Calu3 (cell line): ENCODE results near the gene EFTUD2. TPM values are rescaled to one million over a fixed set of nuclear protein-coding genes. Genes with fewer than 3 reads are reported as not detected.

Experiments
- BruUV-seq: library from RNA; stranded (reverse); fragments of 400-500 nt; replicated peaks from 2 replicates; lab custom pipeline; 2021; lab: Mats Ljungman, UMichigan
- CTCF ChIA-PET: fragments of 300-600 bp; sonication (Branson Sonifier 250); formaldehyde crosslinking; loops from one replicate; lab custom pipeline; 2022; ENCODE audit warnings: antibody characterized with exemption; lab: Charles Lee
- DNase-seq: peaks from one replicate; pipeline ENCODE4 v3.0.0; 2022
- H3K27ac Mint-ChIP-seq: one replicate; pipeline ENCODE4 v1.8.0; 2022; ENCODE audit warnings: mixed read lengths; ENCODE audit not compliant: unreplicated experiment
- H3K27me3 Mint-ChIP-seq: one replicate; pipeline ENCODE4 v1.8.0; 2022; ENCODE audit warnings: mixed read lengths; ENCODE audit not compliant: unreplicated experiment
- H3K36me3 Mint-ChIP-seq: one replicate; pipeline ENCODE4 v1.8.0; 2022; ENCODE audit warnings: mild to moderate bottlenecking, moderate library complexity, mixed read lengths; ENCODE audit not compliant: insufficient read depth, unreplicated experiment
- H3K4me1 Mint-ChIP-seq: one replicate; pipeline ENCODE4 v1.8.0; 2022; ENCODE audit warnings: mild to moderate bottlenecking, low read depth, mixed read lengths; ENCODE audit not compliant: unreplicated experiment
- H3K4me3 Mint-ChIP-seq: one replicate; pipeline ENCODE4 v1.8.0; 2022; ENCODE audit warnings: mild to moderate bottlenecking, low read depth, moderate library complexity, mixed read lengths; ENCODE audit not compliant: unreplicated experiment
- H3K9me3 Mint-ChIP-seq: one replicate; pipeline ENCODE4 v1.8.0; 2022; ENCODE audit warnings: low read depth, mixed read lengths; ENCODE audit not compliant: unreplicated experiment
- CTCF ChIP-seq: fragments of 200-600 bp; IDR thresholded peaks from one replicate; pipeline ENCODE4 v1.8.0; 2022; ENCODE audit warnings: antibody characterized with exemption; ENCODE audit not compliant: unreplicated experiment
- intact Hi-C: fragments of 100-400 bp; cut with micrococcal nuclease; formaldehyde crosslinking; loops from one replicate; pipeline ENCODE4 v1.10.0; 2022; ENCODE audit not compliant: unreplicated experiment
- total RNA-seq: library from RNA; stranded (reverse); gene quantifications from 2 replicates; pipeline ENCODE4 v1.2.3, GENCODE V29; 2022

EFTUD2 gene
- total RNA-seq, 1 experiment from 2014 or later = 197 TPM

- no peak overlapping the region for H3K27ac Mint-ChIP-seq
- no peaks in the 10 kb centered on the region for H3K27me3 Mint-ChIP-seq
- CTCF ChIA-PET = no interaction called here
- H3K4me1 Mint-ChIP-seq = no peaks in the 10 kb centered on the region
- TF ChIP-seq CTCF = no peak
- DNase-seq = no peak
- peaks cover 68% of the 10 kb centered on the region for H3K36me3 Mint-ChIP-seq
- H3K9me3 Mint-ChIP-seq = no peaks in the 10 kb centered on the region
- no peak overlapping the region for H3K4me3 Mint-ChIP-seq
- no TSS peak for BruUV-seq
- intact Hi-C loops = no loop called here
These were observed 27.0 kb downstream of the EFTUD2 start for GRCh38 chr17:44872131-44872768.

GRCh38 chr17:44871556-44871955 lies 27.7 kb downstream of the EFTUD2 start:
- BruUV-seq = no TSS peak
- Mint-ChIP-seq H3K36me3 (peaks cover 64% of the 10 kb centered on the region), H3K27ac (no peak overlapping the region), H3K9me3 (no peaks in the 10 kb centered on the region), H3K4me1 (no peaks in the 10 kb centered on the region), H3K4me3 (no peak overlapping the region), H3K27me3 (no peaks in the 10 kb centered on the region)
- CTCF ChIA-PET = no interaction called here
- intact Hi-C loops = no loop called here
- no peak for DNase-seq
- TF ChIP-seq CTCF = no peak

- no peak for TF ChIP-seq CTCF
- Mint-ChIP-seq H3K27ac (no peak overlapping the region), H3K4me3 (no peak overlapping the region), H3K9me3 (no peaks in the 10 kb centered on the region), H3K27me3 (no peaks in the 10 kb centered on the region), H3K36me3 (peaks cover 61% of the 10 kb centered on the region), H3K4me1 (no peaks in the 10 kb centered on the region)
- intact Hi-C loops = loop anchor here (5.0 kb wide), 1 partner anchor 41 kb away; no protein-coding TSS in a partner anchor
- BruUV-seq = no TSS peak
- DNase-seq = no peak
- CTCF ChIA-PET = interaction anchor here (0.7 to 7.5 kb wide), 6 partner anchors 10 to 1406 kb away, joined by 3 to 65 read pairs (median 4); no protein-coding TSS in a partner anchor
These were observed 31.4 kb downstream of the EFTUD2 start for GRCh38 chr17:44867841-44868240.

GRCh38 chr17:44865931-44866330 lies 33.3 kb downstream of the EFTUD2 start:
- intact Hi-C loops = loop anchor here (1.0 to 5.0 kb wide), 3 partner anchors 39 to 91 kb away; no protein-coding TSS in a partner anchor
- Mint-ChIP-seq H3K4me1 (no peaks in the 10 kb centered on the region), H3K27me3 (no peaks in the 10 kb centered on the region), H3K36me3 (peaks cover 61% of the 10 kb centered on the region), H3K27ac (no peak overlapping the region), H3K4me3 (no peak overlapping the region), H3K9me3 (no peaks in the 10 kb centered on the region)
- no peak for DNase-seq
- BruUV-seq = no TSS peak
- CTCF ChIA-PET = interaction anchor here (7.5 kb wide), 1 partner anchor 87 kb away, joined by 65 read pairs; no protein-coding TSS in a partner anchor
- TF ChIP-seq CTCF = no peak
